Measurements from ENCODE around the gene TNFRSF21. TPM values are rescaled to one million over a fixed set of nuclear protein-coding genes. Genes with fewer than 3 reads are reported as not detected.
A peak's percentile ranks its signal among the peaks of the same experiment; 100 is the strongest.

Gene TNFRSF21
- total and polyA plus RNA-seq, 9 of the 15 experiments (the other 6 are each of a cell fraction or from before 2014, with no cell fraction given) = 0.63 to 5.7 (median 2.2) TPM

DNA sequence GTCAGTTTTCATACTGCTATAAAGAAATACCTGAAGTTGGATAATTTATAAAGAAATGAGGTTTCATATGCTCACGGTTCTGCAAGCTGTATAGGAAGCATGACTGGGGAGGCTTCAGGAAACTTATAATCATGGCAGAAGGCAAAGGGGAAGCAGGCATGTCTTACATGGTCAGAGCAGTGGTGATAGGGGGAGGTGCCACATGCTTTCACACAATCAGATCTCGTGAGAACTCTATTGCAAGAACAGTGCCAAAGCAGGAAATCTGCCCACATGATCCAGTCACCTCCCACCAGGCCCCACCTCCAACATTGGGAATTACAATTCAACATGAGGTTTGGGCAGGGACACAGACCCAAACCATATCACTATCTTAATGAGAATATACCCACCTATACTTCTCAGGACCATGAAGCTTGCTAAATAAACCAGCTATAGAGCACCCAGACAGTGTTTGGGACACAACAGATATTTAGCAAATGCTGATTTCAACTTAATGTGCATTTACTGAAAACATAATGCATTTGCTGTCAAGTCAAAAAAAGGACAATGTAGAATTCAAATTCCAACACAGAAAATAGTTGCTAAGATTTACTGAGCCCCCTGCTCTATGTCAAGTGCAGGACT is 63.8 kb downstream of the TNFRSF21 start (continued):
- TF ChIP-seq SIX5 (IDR thresholded peaks at IDR 0.05; ENCODE audit: borderline replicate concordance in 1 of 2, insufficient read depth in 1 of 2, low read depth in 1 of 2, low read length in 2 of 2) = no peak

DNA sequence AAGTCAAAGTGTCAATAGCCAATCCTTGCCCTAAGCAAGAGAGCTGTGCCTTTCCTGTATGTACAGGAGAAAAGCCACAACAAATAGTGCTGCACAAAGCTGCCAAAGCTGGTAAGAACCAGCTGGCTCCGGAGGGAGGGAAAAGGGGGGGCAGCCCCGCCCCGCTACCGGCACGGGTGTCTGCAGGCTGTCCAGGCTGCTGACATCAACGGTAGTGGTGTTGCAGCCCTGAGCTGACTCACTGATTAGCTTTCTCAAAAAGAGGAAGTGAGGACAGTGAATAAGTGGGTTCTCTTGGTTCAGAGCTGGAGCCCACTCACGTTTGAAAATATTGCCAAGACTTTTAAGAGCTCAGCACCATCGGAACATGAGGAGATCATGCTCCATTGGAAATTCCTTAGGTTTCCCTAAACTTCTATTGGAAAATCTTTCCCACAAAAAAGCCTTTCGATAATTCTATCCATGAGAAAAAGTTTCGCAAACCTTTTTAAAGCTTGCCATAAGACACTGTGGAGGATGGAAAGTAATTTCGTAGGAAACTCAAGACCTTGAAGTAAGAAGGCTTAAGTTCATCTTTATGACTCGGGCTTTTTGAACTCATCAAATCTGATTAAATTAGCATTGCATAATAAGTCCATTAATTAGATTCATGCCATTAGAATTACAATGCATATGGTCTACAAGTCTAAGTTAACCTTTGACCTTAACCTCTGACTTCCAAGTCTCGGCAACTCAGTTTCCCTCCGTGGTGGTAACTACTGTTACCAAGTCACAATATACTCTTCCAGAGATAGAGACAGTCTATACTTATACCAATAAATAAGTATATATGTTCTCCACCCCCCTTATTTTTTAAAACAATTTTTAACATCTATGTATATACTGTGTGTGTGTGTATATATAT is 67.0 kb downstream of the TNFRSF21 start:
- Histone ChIP-seq H2AFZ (ENCODE audit: low read depth, low read length) (peak overlapping the region; percentile 71), H3K79me2 (ENCODE audit: control insufficient read depth, insufficient read depth, low read length) (no peaks in the 10 kb centered on the region), H3K9me1 (ENCODE audit: control insufficient read depth, insufficient read depth, low read length) (no peaks in the 10 kb centered on the region), H3K9me3 (replicated peaks; ENCODE audit: control insufficient read depth, insufficient read depth, low read depth, low read length) (no peaks in the 10 kb centered on the region), H3K4me1 (replicated peaks in 1 of 2; ENCODE audit: control insufficient read depth in 2 of 2, insufficient read depth in 2 of 2, low read length in 2 of 2) (peaks cover 7 to 45% of the 10 kb centered on the region in 2 experiments; a peak in 4 of 5 replicates), H3K4me2 (ENCODE audit: insufficient read depth, low read length) (peak overlapping the region; percentile 63), H3K4me3 (no peak overlapping the region; the same call in 1 of the 2 replicates), H4K20me1 (replicated peaks; ENCODE audit: control insufficient read depth, insufficient read depth, low read length) (no peaks in the 10 kb centered on the region), H3K27me3 (ENCODE audit: control insufficient read depth in 2 of 2, insufficient read depth in 2 of 2, low read length in 2 of 2) (no peaks in the 10 kb centered on the region), H3K36me3 (ENCODE audit: control insufficient read depth, insufficient read depth, low read length) (no peaks in the 10 kb centered on the region; the same call in 2 of the 3 replicates), H3K9ac (ENCODE audit: insufficient read depth in 1 of 2, low read depth in 2 of 2, low read length in 2 of 2) (peak overlapping the region in 1 of 2 experiments; percentile 80; a peak in 2 of 4 replicates), H3K27ac (ENCODE audit: extremely low read depth, low read depth, low read length) (peak overlapping the region; percentile 79)
- TSS peak; percentile 86 for BruUV-seq (replicated peaks)
- intact Hi-C loops (cut with micrococcal nuclease) (loop anchor here (1.0 to 2.0 kb wide), 2 partner anchors 68 to 145 kb away; no protein-coding TSS in a partner anchor), in situ Hi-C loops (cut with MboI) (no loop called here)
- peak; percentile 98 for ATAC-seq
- peak; percentile 96 for FAIRE-seq
- ChIA-PET POLR2A (interaction anchor here (0.6 to 1.5 kb wide), 10 partner anchors 8 to 824 kb away, joined by 3 to 9 read pairs (median 3); no protein-coding TSS in a partner anchor), CTCF (ENCODE audit: low intra/inter-chr PET ratio) (no interaction called here)
- DNase-seq (ENCODE audit: extremely low read depth in 1 of 4, low spot score in 3 of 4) = peak; percentile 85 to 98 (median 91)
- WGBS (ENCODE audit: insufficient coverage, low coverage, missing lambda C conversion rate) = 6% methylated on average over 13 of the region's 14 CpGs
- TF ChIP-seq NCOR1 (IDR thresholded peaks at IDR 0.05) = peak; percentile 83
- TF ChIP-seq SIN3A (IDR thresholded peaks at IDR 0.05; ENCODE audit: borderline replicate concordance in 2 of 2, control insufficient read depth in 1 of 2, low read depth in 2 of 2, low read length in 2 of 2) = peak in 1 of 2 experiments; percentile 85; a peak in 1 of 4 replicates
- TF ChIP-seq, protein P1, sequence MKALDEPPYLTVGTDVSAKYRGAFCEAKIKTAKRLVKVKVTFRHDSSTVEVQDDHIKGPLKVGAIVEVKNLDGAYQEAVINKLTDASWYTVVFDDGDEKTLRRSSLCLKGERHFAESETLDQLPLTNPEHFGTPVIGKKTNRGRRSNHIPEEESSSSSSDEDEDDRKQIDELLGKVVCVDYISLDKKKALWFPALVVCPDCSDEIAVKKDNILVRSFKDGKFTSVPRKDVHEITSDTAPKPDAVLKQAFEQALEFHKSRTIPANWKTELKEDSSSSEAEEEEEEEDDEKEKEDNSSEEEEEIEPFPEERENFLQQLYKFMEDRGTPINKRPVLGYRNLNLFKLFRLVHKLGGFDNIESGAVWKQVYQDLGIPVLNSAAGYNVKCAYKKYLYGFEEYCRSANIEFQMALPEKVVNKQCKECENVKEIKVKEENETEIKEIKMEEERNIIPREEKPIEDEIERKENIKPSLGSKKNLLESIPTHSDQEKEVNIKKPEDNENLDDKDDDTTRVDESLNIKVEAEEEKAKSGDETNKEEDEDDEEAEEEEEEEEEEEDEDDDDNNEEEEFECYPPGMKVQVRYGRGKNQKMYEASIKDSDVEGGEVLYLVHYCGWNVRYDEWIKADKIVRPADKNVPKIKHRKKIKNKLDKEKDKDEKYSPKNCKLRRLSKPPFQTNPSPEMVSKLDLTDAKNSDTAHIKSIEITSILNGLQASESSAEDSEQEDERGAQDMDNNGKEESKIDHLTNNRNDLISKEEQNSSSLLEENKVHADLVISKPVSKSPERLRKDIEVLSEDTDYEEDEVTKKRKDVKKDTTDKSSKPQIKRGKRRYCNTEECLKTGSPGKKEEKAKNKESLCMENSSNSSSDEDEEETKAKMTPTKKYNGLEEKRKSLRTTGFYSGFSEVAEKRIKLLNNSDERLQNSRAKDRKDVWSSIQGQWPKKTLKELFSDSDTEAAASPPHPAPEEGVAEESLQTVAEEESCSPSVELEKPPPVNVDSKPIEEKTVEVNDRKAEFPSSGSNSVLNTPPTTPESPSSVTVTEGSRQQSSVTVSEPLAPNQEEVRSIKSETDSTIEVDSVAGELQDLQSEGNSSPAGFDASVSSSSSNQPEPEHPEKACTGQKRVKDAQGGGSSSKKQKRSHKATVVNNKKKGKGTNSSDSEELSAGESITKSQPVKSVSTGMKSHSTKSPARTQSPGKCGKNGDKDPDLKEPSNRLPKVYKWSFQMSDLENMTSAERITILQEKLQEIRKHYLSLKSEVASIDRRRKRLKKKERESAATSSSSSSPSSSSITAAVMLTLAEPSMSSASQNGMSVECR (CRISPR knock-in tag; IDR thresholded peaks at IDR 0.05) = no peak
- peak; percentile 10; the same call in 1 of the 2 replicates for TF ChIP-seq ZEB2 (IDR thresholded peaks at IDR 0.05)
- peak; percentile 74 for TF ChIP-seq TCF3 (CRISPR knock-in tag; IDR thresholded peaks at IDR 0.05)
- TF ChIP-seq HIVEP1 (CRISPR knock-in tag; IDR thresholded peaks at IDR 0.05) = no peak
- peak; percentile 48; the same call in 1 of the 2 replicates for TF ChIP-seq HCFC1 (IDR thresholded peaks at IDR 0.05; ENCODE audit: low read depth, low read length)
- TF ChIP-seq, protein P2, sequence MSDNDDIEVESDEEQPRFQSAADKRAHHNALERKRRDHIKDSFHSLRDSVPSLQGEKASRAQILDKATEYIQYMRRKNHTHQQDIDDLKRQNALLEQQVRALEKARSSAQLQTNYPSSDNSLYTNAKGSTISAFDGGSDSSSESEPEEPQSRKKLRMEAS (CRISPR knock-in tag; IDR thresholded peaks at IDR 0.05) = peak; percentile 46; the same call in 1 of the 2 replicates
- TF ChIP-seq MCM7 (IDR thresholded peaks at IDR 0.05) = no peak
- TF ChIP-seq, protein P3, sequence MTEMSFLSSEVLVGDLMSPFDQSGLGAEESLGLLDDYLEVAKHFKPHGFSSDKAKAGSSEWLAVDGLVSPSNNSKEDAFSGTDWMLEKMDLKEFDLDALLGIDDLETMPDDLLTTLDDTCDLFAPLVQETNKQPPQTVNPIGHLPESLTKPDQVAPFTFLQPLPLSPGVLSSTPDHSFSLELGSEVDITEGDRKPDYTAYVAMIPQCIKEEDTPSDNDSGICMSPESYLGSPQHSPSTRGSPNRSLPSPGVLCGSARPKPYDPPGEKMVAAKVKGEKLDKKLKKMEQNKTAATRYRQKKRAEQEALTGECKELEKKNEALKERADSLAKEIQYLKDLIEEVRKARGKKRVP (CRISPR knock-in tag; IDR thresholded peaks at IDR 0.05) = peak; percentile 3; the same call in 1 of the 2 replicates
- peak; percentile 91 for TF ChIP-seq EP400 (IDR thresholded peaks at IDR 0.05)
